GM12878 (cell line): ENCODE measurements around the gene CENPP. TPM values are rescaled to one million over a fixed set of nuclear protein-coding genes. Genes with fewer than 3 reads are reported as not detected.

Experiments used
- ATAC-seq: fragments of 200-7000 bp; cut with Tn5 transposase; 3 replicates; pipeline ENCODE4 v1.9.1; 2020; ENCODE audit warnings: mild to moderate bottlenecking, moderate library complexity
- BruUV-seq: library from RNA; stranded (reverse); fragments of 400-500 nt; replicated peaks from 2 replicates; lab custom pipeline; 2021; lab: Mats Ljungman, UMichigan
- CTCF ChIA-PET: fragments of 300-600 bp; sonication (Branson Sonifier 250); formaldehyde crosslinking; extraction: SDS; loops from one replicate; lab custom pipeline; 2021; ENCODE audit warnings: inconsistent platforms; lab: Yijun Ruan, JAX
- POLR2A ChIA-PET: fragments of 350-600 bp; formaldehyde crosslinking; extraction: SDS; loops from one replicate; lab custom pipeline; 2021; ENCODE audit warnings: inconsistent platforms; lab: Charles Lee
- RAD21 ChIA-PET: fragments of 300-600 bp; sonication (Branson Sonifier 250); formaldehyde crosslinking; loops from one replicate; lab custom pipeline; 2023; ENCODE audit warnings: antibody characterized with exemption; ENCODE audit not compliant: unreplicated experiment; lab: Charles Lee
- SMC1A ChIA-PET: fragments of 300-600 bp; sonication (Branson Sonifier 250); formaldehyde crosslinking; loops from one replicate; lab custom pipeline; 2023; ENCODE audit not compliant: unreplicated experiment, uncharacterized antibody; lab: Charles Lee
- DNase-seq: peaks from one replicate; pipeline ENCODE4 v3.0.0-alpha.2; 2011; ENCODE audit warnings: low read depth, low spot score
- FAIRE-seq: peaks from 3 replicates; lab custom pipeline; 2011; peaks lifted over from hg19 to GRCh38; lab: Jason Lieb, UNC
- H2AFZ ChIP-seq: 2 replicates; pipeline ENCODE4 v1.6.0; 2011; ENCODE audit warnings: low read depth, low read length, control low read depth; ENCODE audit not compliant: control insufficient read depth
- H3K27ac ChIP-seq: 2 replicates; pipeline ENCODE4 v1.5.1; 2011; ENCODE audit warnings: control low read depth; ENCODE audit not compliant: control insufficient read depth, insufficient read depth
- H3K27me3 ChIP-seq, 2 experiments: replicated peaks in 1 of 2; 2 replicates each; pipeline versions ENCODE4 v1.6.0 to v1.6.1; 2011; ENCODE audit warnings: low read length in 1 of 2; ENCODE audit not compliant: control insufficient read depth in 2 of 2, insufficient read depth in 2 of 2
- H3K36me3 ChIP-seq, 2 experiments: 2 replicates each; pipeline ENCODE4 v1.5.1; 2011; ENCODE audit warnings: low read length in 1 of 2; ENCODE audit not compliant: control insufficient read depth in 2 of 2, insufficient read depth in 2 of 2
- H3K4me1 ChIP-seq: 2 replicates; pipeline ENCODE4 v1.6.1; 2011; ENCODE audit warnings: mild to moderate bottlenecking, low read length, moderate library complexity, mixed read lengths; ENCODE audit not compliant: control insufficient read depth, insufficient read depth
- H3K4me2 ChIP-seq: 2 replicates; pipeline ENCODE4 v1.6.0; 2011; ENCODE audit warnings: control low read depth; ENCODE audit not compliant: control insufficient read depth, insufficient read depth
- H3K4me3 ChIP-seq: fragments of 200-600 bp; sonication (generic); 2 replicates; pipeline ENCODE4 v1.5.1; 2016
- H3K79me2 ChIP-seq: 2 replicates; pipeline ENCODE4 v1.6.0; 2011; ENCODE audit warnings: low read length; ENCODE audit not compliant: control insufficient read depth, insufficient read depth
- H3K9ac ChIP-seq: 2 replicates; pipeline ENCODE4 v1.8.0; 2011; ENCODE audit warnings: low read length, control low read depth, mixed read lengths; ENCODE audit not compliant: control insufficient read depth, insufficient read depth
- H3K9me3 ChIP-seq: replicated peaks from 3 replicates; pipeline ENCODE4 v1.5.1; 2011; ENCODE audit warnings: mild to moderate bottlenecking, low read length; ENCODE audit not compliant: control insufficient read depth, insufficient read depth
- H4K20me1 ChIP-seq: 2 replicates; pipeline ENCODE4 v1.6.0; 2011; ENCODE audit not compliant: control insufficient read depth, insufficient read depth
- HDAC2 ChIP-seq: fragments of 200-600 bp; sonication (generic); IDR thresholded peaks from 2 replicates; pipeline ENCODE4 v1.6.1; 2017
- IKZF1 ChIP-seq: fragments of 450-650 bp; conservative IDR thresholded peaks from 2 replicates; pipeline ENCODE4 v1.6.1; 2017; ENCODE audit warnings: antibody characterized with exemption, mild to moderate bottlenecking
- IKZF2 ChIP-seq, 2 experiments: fragments of 450-650 bp; IDR thresholded peaks; 2 replicates each; pipeline ENCODE4 v1.6.1; 2017; ENCODE audit warnings: mild to moderate bottlenecking in 2 of 2, moderate library complexity in 2 of 2
- LARP7 ChIP-seq: fragments of 450-650 bp; IDR thresholded peaks from 2 replicates; pipeline ENCODE4 v1.6.1; 2017; ENCODE audit warnings: mild to moderate bottlenecking
- PBX3 ChIP-seq: IDR thresholded peaks from 2 replicates; pipeline ENCODE4 v1.6.1; 2011; ENCODE audit warnings: mild to moderate bottlenecking, low read depth, low read length, moderate library complexity; ENCODE audit not compliant: insufficient replicate concordance
- RFX5 ChIP-seq: IDR thresholded peaks from 2 replicates; pipeline ENCODE4 v1.6.1; 2011; ENCODE audit warnings: low read depth, low read length, improper control_type of control experiment
- SIN3A ChIP-seq: IDR thresholded peaks from 2 replicates; pipeline ENCODE4 v1.6.1; 2012; ENCODE audit warnings: low read depth, low read length, improper control_type of control experiment
- SMAD1 ChIP-seq: fragments of 450-650 bp; IDR thresholded peaks from 2 replicates; pipeline ENCODE4 v1.6.1; 2018; ENCODE audit warnings: mild to moderate bottlenecking, low read depth; ENCODE audit not compliant: partially characterized antibody
- STAT3 ChIP-seq: IDR thresholded peaks from 2 replicates; pipeline ENCODE4 v1.6.1; 2011; ENCODE audit warnings: low read depth, low read length, improper control_type of control experiment
- TCF3 ChIP-seq: IDR thresholded peaks from 2 replicates; pipeline ENCODE4 v1.6.1; 2012; ENCODE audit warnings: low read depth, mild to moderate bottlenecking, low read length, borderline replicate concordance; ENCODE audit not compliant: insufficient read depth
- ZBTB33 ChIP-seq: fragments of 450-650 bp; IDR thresholded peaks from 2 replicates; pipeline ENCODE4 v1.6.1; 2017; ENCODE audit warnings: mild to moderate bottlenecking
- WGBS: methylation state at CpG from one replicate; pipeline ENCODE4 v1.1.6; 2016; ENCODE audit warnings: low lambda C conversion rate; ENCODE audit not compliant: insufficient replicate concordance, insufficient coverage; ENCODE audit errors: missing lambda C conversion rate; 5-methylcytosine and 5-hydroxymethylcytosine counted together
- in situ Hi-C: fragments of 300-500 bp; cut with MboI; formaldehyde crosslinking; loops from 9 replicates; pipeline ENCODE4 v1.14.3; 2018; ENCODE audit warnings: mixed read lengths
- intact Hi-C: fragments of 100-400 bp; cut with micrococcal nuclease; formaldehyde crosslinking; loops from one replicate; pipeline ENCODE4 v1.14.2; 2022; ENCODE audit not compliant: unreplicated experiment
- polyA plus RNA-seq, 11 experiments: library from polyadenylated mRNA; depleted of rRNA in 4 of 11; unstranded in 6 of 11; stranded (reverse) in 5 of 11; fragments of >200 nt; fragmentation: Nextera tagmentation in 4 of 11; fragmentation: Illumina TruSeq in 1 of 11; extraction: Ambion mirVana in 4 of 11; extraction: Trizol in 1 of 11; gene quantifications; 1 replicate in 1 of 11; 2 replicates in 10 of 11; pipeline versions ENCODE4 v1.2.1 to v1.2.3, GENCODE V29; 2011 to 2016; ENCODE audit warnings: inconsistent platforms in 2 of 11, missing spikeins in 2 of 11, low read depth in 1 of 11
- total RNA-seq, 4 experiments: library from RNA; depleted of rRNA in 3 of 4; stranded (reverse); fragments of >200 nt in 3 of 4; fragmentation: Illumina TruSeq in 1 of 4; extraction: Trizol in 1 of 4; gene quantifications; 2 replicates each; pipeline versions ENCODE4 v1.2.1 to v1.2.3, GENCODE V29; 2013 to 2021
- TF ChIP-seq, protein P1 (sequence below): IDR thresholded peaks from 2 replicates; pipeline ENCODE4 v1.6.1; 2011; ENCODE audit warnings: borderline replicate concordance, low read depth, mild to moderate bottlenecking, moderate library complexity, low read length; ENCODE audit not compliant: insufficient read depth, poor library complexity, severe bottlenecking
- TF ChIP-seq, protein P2 (sequence below): fragments of 450-650 bp; IDR thresholded peaks from 2 replicates; pipeline ENCODE4 v1.6.1; 2017; ENCODE audit warnings: low read depth, mild to moderate bottlenecking, moderate library complexity

The CENPP gene
- total and polyA plus RNA-seq, 10 of the 15 experiments (the other 5 are each of a cell fraction or from before 2014, with no cell fraction given), result 9.4 to 31.4 (median 19.8) TPM

- ChIA-PET SMC1A (no interaction called here), CTCF (no interaction called here), POLR2A (no interaction called here), RAD21 (no interaction called here)
- 100% methylated on average over 1 of the region's 1 CpG for WGBS
- DNase-seq (no peak), ATAC-seq (no peak)
- no TSS peak for BruUV-seq
- Histone ChIP-seq H3K79me2 (no peaks in the 10 kb centered on the region), H3K9ac (no peak overlapping the region), H3K4me3 (no peak overlapping the region), H3K27me3 (no peaks in the 10 kb centered on the region), H3K4me1 (no peaks in the 10 kb centered on the region), H3K27ac (no peak overlapping the region), H3K36me3 (no peaks in the 10 kb centered on the region), H3K9me3 (no peaks in the 10 kb centered on the region), H3K4me2 (no peak overlapping the region)
- in situ Hi-C loops, result no loop called here
- intact Hi-C loops, result no loop called here
- TF ChIP-seq SIN3A (no peak), RFX5 (no peak)
- TF ChIP-seq, all 136 proteins: peak for 0
- no peak for FAIRE-seq
- Histone ChIP-seq H2AFZ (no peak overlapping the region), H4K20me1 (no peaks in the 10 kb centered on the region)
Measured at GRCh38 chr9:92528522-92528849, 202.7 kb downstream of the CENPP start.

DNA sequence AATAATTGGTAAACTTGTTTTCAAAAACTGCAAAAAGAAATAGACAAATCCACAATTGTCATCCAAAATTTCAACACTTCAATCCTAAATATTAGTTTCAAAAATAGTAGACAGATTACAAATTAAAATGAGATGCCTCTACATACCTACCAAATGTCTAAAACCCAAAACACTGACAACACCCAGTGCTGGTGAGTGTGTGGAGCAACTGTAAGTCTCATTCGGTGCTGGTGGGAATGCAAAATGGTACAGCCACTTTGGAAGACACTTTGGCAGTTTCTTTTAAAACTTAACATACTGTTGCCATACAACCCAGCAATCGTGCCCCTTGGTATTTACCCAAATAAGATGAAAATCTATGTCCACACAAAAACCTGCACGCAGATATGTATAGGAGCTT is 203.4 kb downstream of the CENPP start:
- intact Hi-C loops, result no loop called here
- Histone ChIP-seq H3K79me2 (no peaks in the 10 kb centered on the region), H3K36me3 (no peaks in the 10 kb centered on the region), H3K4me1 (0 out of 2 replicates have a peak, but pooled peaks cover 3% of the 10 kb centered on the region), H3K4me3 (no peak overlapping the region), H4K20me1 (no peaks in the 10 kb centered on the region), H3K27ac (no peak overlapping the region), H3K9ac (no peak overlapping the region), H2AFZ (no peak overlapping the region), H3K27me3 (no peaks in the 10 kb centered on the region), H3K4me2 (no peak overlapping the region), H3K9me3 (no peaks in the 10 kb centered on the region)
- in situ Hi-C loops, result no loop called here
- RAD21 ChIA-PET, result no interaction called here
- ATAC-seq, result no peak
- no TSS peak for BruUV-seq
- SMC1A ChIA-PET, result no interaction called here
- CTCF ChIA-PET, result no interaction called here
- WGBS, result 79% methylated on average over 3 of the region's 3 CpGs
- POLR2A ChIA-PET, result no interaction called here
- no peak for FAIRE-seq
- no peak for DNase-seq
- TF ChIP-seq, protein P1, sequence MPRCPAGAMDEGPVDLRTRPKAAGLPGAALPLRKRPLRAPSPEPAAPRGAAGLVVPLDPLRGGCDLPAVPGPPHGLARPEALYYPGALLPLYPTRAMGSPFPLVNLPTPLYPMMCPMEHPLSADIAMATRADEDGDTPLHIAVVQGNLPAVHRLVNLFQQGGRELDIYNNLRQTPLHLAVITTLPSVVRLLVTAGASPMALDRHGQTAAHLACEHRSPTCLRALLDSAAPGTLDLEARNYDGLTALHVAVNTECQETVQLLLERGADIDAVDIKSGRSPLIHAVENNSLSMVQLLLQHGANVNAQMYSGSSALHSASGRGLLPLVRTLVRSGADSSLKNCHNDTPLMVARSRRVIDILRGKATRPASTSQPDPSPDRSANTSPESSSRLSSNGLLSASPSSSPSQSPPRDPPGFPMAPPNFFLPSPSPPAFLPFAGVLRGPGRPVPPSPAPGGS, result no peak
- no peak for TF ChIP-seq HDAC2
- no peak for TF ChIP-seq STAT3
- no peak for TF ChIP-seq LARP7
- TF ChIP-seq IKZF1, result no peak
- no peak for TF ChIP-seq PBX3
- no peak for TF ChIP-seq TCF3
- TF ChIP-seq ZBTB33, result no peak
- TF ChIP-seq, protein P2, sequence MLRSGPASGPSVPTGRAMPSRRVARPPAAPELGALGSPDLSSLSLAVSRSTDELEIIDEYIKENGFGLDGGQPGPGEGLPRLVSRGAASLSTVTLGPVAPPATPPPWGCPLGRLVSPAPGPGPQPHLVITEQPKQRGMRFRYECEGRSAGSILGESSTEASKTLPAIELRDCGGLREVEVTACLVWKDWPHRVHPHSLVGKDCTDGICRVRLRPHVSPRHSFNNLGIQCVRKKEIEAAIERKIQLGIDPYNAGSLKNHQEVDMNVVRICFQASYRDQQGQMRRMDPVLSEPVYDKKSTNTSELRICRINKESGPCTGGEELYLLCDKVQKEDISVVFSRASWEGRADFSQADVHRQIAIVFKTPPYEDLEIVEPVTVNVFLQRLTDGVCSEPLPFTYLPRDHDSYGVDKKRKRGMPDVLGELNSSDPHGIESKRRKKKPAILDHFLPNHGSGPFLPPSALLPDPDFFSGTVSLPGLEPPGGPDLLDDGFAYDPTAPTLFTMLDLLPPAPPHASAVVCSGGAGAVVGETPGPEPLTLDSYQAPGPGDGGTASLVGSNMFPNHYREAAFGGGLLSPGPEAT, result no peak
- no peak for TF ChIP-seq IKZF2 (IDR thresholded peaks at IDR 0.05)
- no peak for TF ChIP-seq SMAD1
